Ureter (tissue), 1 donor: Measurements from ENCODE around the gene BIK. TPM values are rescaled to one million over a fixed set of nuclear protein-coding genes. Genes with fewer than 3 reads are reported as not detected.
"Not testable (repeated sequence)": the region's sequence is repeated elsewhere in the genome, so short reads cannot be mapped to it uniquely, and the experiment has no call there.

Experiments used
- DNase-seq: peaks from one replicate; pipeline ENCODE4 v3.0.0-alpha.2; 2020; ENCODE audit warnings: low spot score
- total RNA-seq: library from RNA; stranded (reverse); gene quantifications from one replicate; pipeline ENCODE4 v1.2.4, GENCODE V29; 2023
- donor health status: DM: yes; HTN: yes; CAD: no.

Gene BIK
- total RNA-seq, 1 donor from 2014 or later: 2.5 TPM

DNA sequence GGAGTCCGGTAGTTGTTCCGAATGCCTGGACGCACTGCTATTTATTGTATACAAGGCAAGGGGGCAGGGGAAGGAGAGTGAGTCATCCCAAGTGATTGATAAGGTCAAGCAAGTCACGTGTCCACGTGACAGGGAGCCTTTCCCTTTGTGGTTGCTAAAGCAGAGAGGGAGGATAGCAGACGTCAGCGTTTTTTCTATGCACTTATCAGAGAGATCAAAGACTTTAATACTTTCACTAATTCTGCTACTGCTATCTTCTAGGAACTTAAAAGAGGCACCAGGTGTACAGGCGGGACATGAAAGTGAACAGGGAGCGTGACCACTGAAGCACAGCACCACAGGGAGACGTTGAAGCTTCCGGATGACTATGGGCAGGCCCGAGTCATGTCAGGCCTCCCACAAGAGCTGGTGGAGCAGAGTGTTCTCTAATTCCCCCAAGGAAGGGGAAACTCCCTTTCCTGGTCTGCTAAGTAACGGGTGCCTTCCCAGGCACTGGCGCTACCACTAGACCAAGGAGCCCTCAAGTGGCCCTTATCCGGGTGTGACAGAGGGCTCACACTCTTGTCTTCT lies 6.4 kb upstream of the BIK start:
- not testable (repeated sequence) for DNase-seq

GRCh38 chr22:43104950-43105349 lies 5.6 kb upstream of the BIK start:
- DNase-seq: not testable (repeated sequence)

DNA sequence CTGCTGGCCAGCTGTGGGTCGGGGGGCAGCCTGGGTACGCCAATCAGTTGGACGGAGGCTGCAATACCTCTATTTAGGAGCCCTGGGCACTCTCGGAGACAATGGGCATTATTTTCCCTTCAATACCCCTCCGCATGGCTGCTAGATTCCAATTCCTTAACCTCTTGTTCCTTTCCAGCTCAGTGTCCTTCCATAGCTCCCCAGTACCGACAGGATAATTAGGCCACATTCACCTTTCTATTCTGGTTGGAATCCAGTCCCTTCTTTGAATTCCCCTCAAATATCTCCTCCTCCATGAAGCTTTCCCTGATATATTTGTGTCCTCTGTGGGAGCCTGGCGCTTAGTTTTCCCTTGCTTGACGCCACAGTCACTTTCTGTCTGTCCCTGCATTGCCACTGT lies 4.2 kb upstream of the BIK start:
- no peak for DNase-seq

DNA sequence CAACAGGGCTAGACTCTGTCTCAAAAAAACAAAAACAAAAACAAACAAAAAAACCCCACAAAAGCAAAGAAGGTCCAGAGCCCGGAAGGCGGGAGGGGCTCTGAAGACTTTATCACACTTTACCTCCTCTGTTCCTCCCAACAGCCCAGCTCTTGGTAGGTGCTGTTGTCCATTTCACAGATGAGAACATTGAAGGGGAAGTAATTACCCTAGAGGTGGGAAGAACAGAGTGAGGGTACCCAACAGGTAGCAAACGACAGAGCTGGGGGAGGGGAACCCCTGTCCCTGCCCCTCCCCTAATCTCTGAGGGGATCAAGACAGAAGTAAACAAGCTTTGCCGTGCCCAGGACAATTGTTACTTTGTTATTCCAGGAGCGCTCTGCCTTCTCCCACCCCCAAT lies 1.0 kb upstream of the BIK start:
- no peak for DNase-seq

DNA sequence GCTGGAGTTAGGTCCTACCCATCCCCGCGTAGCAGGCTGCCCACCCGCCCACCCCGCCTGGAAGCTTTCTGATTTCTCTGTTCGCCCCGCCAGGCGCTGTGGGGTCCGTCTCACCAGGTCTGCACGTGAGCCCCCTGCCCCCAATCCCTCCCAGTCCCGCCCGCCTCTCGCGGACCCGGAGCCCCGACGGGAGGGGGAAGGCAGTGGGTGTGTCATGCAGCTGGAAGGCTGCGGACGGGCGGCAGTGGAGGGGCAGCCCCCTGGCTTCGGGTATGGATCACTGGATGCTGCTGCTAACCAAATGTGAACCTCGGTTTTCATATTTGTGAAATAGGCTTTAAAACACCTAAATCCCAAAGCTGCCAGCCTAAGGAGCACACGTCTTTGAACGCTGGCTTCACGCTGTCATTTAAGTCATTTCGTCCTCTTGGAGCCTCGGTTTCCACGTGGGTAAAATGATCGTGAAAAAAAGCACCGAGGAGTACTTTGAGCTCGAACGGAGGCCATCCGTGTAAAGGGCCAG lies 568 bp upstream of the BIK start:
- no peak for DNase-seq

DNA sequence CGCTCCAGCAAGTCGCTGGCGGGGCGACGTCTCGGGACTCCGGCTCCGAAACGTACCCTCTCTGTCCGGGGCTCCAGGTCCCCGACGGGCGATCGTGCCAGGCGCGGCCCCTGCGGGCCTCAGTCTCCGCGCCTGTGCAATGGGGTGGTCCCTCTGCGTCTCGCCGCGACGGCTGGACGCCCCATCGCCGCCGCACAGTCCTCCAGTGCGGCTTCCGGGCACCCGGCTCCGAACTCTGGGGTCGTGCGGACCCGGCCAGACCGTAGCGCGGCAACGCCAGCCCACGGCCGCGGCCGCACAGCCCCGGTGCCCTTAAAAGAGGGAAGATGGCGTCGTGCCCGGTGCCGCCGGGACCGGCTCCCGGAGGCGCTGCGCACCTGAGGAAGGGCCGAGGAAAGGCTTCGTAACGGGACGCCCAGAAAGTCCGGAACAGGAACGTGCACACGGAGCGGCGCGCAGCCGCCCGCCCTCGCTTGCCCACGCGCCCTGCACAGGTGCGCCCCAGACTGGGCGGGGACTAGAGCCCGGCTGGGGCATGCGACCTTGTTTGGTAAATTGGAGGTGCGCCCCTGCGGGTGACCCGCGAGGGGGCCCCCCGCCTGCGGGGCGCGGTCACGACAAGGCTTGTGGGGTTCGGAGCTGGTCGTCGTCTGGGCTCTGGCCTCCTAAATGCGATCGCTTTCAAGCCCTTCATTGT lies 525 bp downstream of the BIK start:
- peak; percentile 52 for DNase-seq

DNA sequence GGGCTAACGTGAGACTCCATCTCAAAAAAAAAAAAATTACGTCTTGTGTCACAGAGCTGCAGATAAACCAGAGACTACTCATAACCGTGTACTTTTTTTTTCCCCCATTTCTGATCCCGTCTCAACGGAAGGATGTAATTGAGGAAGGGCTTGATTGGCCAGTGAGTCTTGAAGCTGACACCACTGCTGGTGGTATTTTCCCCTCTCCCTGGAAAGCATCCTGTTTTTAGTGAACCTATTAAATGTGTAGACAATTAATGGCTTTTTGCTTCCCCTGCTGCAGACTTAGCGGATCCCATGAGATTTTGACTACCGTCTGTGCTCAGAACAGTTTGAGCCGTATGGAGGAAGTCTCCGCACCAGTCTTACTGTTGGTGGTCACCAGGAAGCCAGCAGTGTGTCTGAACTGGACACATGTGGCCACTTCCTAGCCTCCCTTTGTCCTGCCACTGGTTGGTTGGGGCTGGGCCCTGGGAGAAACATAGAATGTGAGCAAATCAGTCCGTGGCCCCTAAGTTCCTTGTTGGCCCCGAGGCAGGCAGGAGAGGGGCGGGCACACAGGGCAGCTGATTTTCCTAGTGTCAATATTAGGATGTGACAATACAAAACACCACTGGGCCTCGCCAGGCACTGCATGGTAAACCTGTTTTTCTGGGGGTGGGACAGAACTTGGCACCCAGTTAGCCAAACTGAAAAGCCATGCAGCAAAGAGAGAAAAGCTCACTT lies 3.1 kb downstream of the BIK start:
- peak; percentile 70 for DNase-seq

GRCh38 chr22:43114958-43115357 lies 4.4 kb downstream of the BIK start:
- peak; percentile 72 for DNase-seq

DNA sequence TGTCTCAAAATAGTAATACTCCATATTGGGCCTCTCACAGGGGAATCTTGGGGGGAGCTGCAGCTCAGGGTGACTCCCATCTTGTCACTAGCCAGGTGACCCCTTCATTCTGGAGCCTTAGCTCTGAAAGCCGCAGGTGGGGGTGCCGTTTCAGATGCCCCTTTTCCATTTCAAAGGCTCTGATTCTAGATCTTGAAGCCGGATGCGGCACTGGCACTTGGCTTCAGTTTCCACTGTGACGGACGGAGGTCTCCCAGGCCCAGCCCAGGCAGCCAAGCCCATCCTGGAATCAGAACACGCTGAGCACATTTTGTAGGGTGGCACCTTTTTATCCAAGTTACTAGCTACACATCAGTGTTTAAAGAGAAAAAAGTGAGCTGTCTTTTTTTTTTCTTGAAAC lies 6.4 kb downstream of the BIK start:
- no peak for DNase-seq

GRCh38 chr22:43118024-43118849 lies 7.7 kb downstream of the BIK start:
- no peak for DNase-seq

DNA sequence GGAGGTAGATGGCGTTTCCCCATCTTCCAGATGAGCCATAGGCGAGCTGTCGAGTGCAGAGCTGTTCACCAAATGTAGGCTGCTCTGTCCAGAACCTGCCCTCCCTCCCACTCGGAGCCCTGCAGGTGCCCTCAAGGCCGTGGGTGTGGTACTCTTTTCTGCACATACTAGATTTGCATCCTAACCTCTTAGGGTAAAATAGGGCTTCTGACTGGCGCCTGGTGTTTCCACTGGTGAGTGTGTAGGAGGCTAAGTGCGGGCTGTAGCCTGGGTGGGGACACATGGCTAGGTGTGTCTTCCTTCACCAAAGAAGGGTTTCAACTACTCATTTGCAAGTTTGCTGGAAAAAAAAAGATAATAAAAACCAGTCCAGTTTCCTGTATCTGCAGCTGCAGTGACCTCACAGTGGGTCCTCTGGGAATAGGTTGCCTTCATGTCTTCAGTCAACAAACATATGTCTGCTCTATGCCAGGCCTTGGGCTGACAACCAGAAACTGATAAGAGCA lies 8.5 kb downstream of the BIK start:
- no peak for DNase-seq

GRCh38 chr22:43126501-43127165 lies 16.1 kb downstream of the BIK start:
- peak; percentile 60 for DNase-seq

DNA sequence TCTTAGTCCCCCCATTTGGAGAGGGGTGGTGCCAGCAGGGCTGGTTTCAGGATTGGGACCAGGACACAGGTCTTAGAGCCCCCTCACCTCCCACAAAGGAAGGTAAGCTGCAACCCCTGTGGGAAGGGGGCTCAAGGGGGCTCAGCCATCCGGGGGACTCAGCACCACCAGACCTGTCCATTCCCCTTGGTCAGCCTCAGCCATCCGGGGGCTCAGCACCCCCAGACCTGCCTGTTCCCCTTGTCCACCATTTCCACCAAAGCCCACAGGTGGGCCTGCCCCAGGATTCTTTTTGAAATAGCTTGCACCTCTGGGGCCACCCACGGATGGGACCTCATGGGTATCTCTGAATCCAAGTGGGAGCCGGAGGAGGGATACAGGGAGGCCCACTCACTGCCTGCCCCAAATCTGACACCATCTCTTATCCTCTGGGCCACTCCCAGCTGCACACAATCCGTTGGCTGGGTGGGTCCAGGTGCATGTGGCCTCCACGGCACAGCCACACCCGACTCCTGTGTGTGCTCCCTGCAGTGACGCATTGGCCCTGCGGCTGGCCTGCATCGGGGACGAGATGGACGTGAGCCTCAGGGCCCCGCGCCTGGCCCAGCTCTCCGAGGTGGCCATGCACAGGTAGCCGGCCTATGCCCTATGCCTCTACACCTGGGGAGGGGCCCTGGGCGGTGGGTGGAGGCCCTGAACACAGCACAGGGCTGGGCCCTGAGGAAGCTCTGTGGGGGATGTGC lies 16.8 kb downstream of the BIK start:
- peak; percentile 59 for DNase-seq

- DNase-seq: no peak
These were observed 17.6 kb downstream of the BIK start for GRCh38 chr22:43128116-43128515.

DNA sequence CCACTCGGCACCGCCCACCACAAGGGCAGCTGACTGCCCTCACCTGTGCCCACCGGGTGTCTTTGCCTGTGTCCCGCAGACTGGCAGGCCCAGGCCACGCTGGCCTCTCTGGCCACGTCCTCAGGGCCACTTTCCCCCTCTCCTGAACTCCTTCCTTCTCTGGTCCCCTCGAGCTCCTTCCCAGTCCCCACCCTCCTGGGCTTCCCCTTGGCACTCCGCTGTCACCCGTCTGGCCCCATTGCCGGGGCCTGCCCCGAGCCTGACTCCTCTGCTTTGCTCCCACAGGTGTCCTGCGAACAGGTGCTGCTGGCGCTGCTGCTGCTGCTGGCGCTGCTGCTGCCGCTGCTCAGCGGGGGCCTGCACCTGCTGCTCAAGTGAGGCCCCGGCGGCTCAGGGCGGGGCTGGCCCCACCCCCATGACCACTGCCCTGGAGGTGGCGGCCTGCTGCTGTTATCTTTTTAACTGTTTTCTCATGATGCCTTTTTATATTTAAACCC lies 18.4 kb downstream of the BIK start:
- DNase-seq: no peak

DNA sequence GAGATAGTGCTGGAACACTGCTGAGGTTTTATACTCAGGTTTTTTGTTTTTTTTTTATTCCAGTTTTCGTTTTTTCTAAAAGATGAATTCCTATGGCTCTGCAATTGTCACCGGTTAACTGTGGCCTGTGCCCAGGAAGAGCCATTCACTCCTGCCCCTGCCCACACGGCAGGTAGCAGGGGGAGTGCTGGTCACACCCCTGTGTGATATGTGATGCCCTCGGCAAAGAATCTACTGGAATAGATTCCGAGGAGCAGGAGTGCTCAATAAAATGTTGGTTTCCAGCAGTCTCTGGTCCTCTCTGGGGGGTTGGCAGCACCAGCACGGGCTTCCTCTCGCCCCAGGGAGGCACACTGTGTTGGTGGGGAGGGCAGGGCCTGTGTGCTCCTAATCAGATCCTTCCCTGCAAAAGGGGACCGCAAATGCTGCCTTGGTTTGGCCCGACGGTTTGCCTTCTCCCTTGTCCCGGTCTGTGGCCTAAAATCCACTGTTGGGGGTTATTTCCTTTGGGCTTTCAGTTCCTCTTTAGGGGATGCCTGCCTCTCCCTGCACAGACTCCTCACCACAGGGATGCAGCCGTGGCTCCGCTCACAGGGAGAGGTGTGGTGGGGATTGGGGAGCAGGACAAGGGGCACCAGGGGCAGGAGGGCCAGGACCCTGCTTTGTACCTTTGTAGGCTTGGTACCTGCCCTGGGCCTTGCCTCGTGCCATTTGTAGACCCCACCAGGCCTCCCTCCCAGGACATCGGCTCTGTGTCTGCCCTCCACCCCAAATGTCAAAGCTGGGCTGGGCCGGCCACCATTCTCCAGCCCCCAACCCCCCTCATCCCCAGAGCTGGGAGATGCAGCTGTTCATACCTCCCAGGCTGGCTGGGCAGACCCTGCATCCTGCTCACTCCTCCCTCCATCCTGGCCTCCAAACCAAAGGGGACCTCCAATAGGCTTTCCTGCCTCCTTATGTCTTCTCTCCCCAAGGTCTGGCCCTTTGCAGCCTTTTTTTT lies 19.2 kb downstream of the BIK start:
- DNase-seq: no peak

- DNase-seq: no peak
These were observed 21.4 kb downstream of the BIK start for GRCh38 chr22:43131773-43132501.

- DNase-seq: no peak
These were observed 22.9 kb downstream of the BIK start for GRCh38 chr22:43133401-43133800.
